K562 (cell line): ENCODE data around the gene TLDC2. TPM values are rescaled to one million over a fixed set of nuclear protein-coding genes. Genes with fewer than 3 reads are reported as not detected.

Experiments used
- BCOR ChIP-seq: fragments of 450-650 bp; IDR thresholded peaks from 2 replicates; pipeline ENCODE4 v1.6.1; 2016
- C11orf30 ChIP-seq: fragments of 450-650 bp; IDR thresholded peaks from 2 replicates; pipeline ENCODE4 v1.6.1; 2016; ENCODE audit warnings: low read depth, mild to moderate bottlenecking
- DNMT1 ChIP-seq: fragments of 450-650 bp; IDR thresholded peaks from 2 replicates; pipeline ENCODE4 v1.6.1; 2016; ENCODE audit warnings: antibody characterized with exemption, mild to moderate bottlenecking
- GABPB1 ChIP-seq: sonication (generic); formaldehyde crosslinking; IDR thresholded peaks from 2 replicates; pipeline ENCODE4 v1.8.0; 2022; ENCODE audit warnings: mild to moderate bottlenecking, missing genetic modification reagents
- ILF3 ChIP-seq: fragments of 450-650 bp; IDR thresholded peaks from 2 replicates; pipeline ENCODE4 v1.6.1; 2018; ENCODE audit warnings: antibody characterized with exemption, mild to moderate bottlenecking, moderate library complexity, borderline replicate concordance
- KLF1 ChIP-seq: fragments of 450-650 bp; IDR thresholded peaks from 2 replicates; pipeline ENCODE4 v1.6.1; 2016; ENCODE audit warnings: missing genetic modification characterization, missing compliant biosample characterization
- KLF13 ChIP-seq: fragments of 450-650 bp; IDR thresholded peaks from 2 replicates; pipeline ENCODE4 v1.6.1; 2016; ENCODE audit warnings: missing genetic modification characterization, low read depth, mild to moderate bottlenecking, missing compliant biosample characterization, moderate library complexity, borderline replicate concordance
- MEF2D ChIP-seq: conservative IDR thresholded peaks from 2 replicates; pipeline ENCODE4 v1.6.1; 2016; ENCODE audit warnings: low read depth, missing genetic modification characterization, missing compliant biosample characterization
- RAD21 ChIP-seq, 2 experiments: fragments of 250-450 bp in 1 of 2; fragments of 450-650 bp in 1 of 2; sonication (Bioruptor Pico) in 1 of 2; formaldehyde crosslinking in 1 of 2; IDR thresholded peaks in 1 of 2; conservative IDR thresholded peaks in 1 of 2; 2 replicates each; pipeline versions ENCODE4 v1.4.0 to v1.8.0; 2020 to 2022; ENCODE audit warnings: mild to moderate bottlenecking in 2 of 2, moderate library complexity in 1 of 2
- RB1 ChIP-seq: fragments of 450-650 bp; IDR thresholded peaks from 2 replicates; pipeline ENCODE4 v1.6.1; 2017; ENCODE audit warnings: low read depth, mild to moderate bottlenecking
- SIN3B ChIP-seq: fragments of 450-650 bp; IDR thresholded peaks from 2 replicates; pipeline ENCODE4 v1.6.1; 2017; ENCODE audit warnings: low read depth, mild to moderate bottlenecking, moderate library complexity
- SMAD1 ChIP-seq: fragments of 150-350 bp; IDR thresholded peaks from 2 replicates; pipeline ENCODE4 v1.6.1; 2014; ENCODE audit warnings: low read length, low read depth; ENCODE audit not compliant: partially characterized antibody
- SMAD4 ChIP-seq: fragments of 250-450 bp; sonication (Bioruptor Pico); conservative IDR thresholded peaks from 2 replicates; pipeline ENCODE4 v1.8.0; 2021; ENCODE audit warnings: inconsistent platforms, mild to moderate bottlenecking, moderate library complexity
- SP1 ChIP-seq: sonication (generic); formaldehyde crosslinking; IDR thresholded peaks from 2 replicates; pipeline ENCODE4 v1.8.1; 2022; ENCODE audit warnings: mild to moderate bottlenecking, missing genetic modification reagents
- SUPT5H ChIP-seq: fragments of 450-650 bp; IDR thresholded peaks from 2 replicates; pipeline ENCODE4 v1.6.1; 2016
- XRCC5 ChIP-seq: fragments of 200-400 bp; formaldehyde crosslinking; IDR thresholded peaks from 2 replicates; pipeline ENCODE4 v1.6.1; 2017; ENCODE audit warnings: low read depth, mild to moderate bottlenecking, low read length
- ZBED1 ChIP-seq: IDR thresholded peaks from 2 replicates; pipeline ENCODE4 v1.6.1; 2014
- ZNF717 ChIP-seq: fragments of 250-450 bp; sonication (Bioruptor Pico); IDR thresholded peaks from 2 replicates; pipeline ENCODE4 v1.5.0; 2021
- polyA plus RNA-seq, 8 experiments: library from polyadenylated mRNA; depleted of rRNA in 4 of 8; stranded (reverse) in 5 of 8; unstranded in 3 of 8; fragments of >200 nt; fragmentation: Nextera tagmentation in 2 of 8; fragmentation: Illumina TruSeq in 1 of 8; extraction: Ambion mirVana in 2 of 8; extraction: Trizol in 1 of 8; gene quantifications; 2 replicates each; pipeline versions ENCODE4 v1.2.1 to v1.2.3, GENCODE V29; 2011 to 2014; ENCODE audit warnings: inconsistent platforms in 1 of 8, missing spikeins in 1 of 8
- total RNA-seq, 7 experiments: library from RNA; depleted of rRNA in 6 of 7; stranded (reverse); fragments of >200 nt in 6 of 7; fragmentation: Illumina TruSeq in 2 of 7; extraction: Trizol in 2 of 7; gene quantifications; 2 replicates each; pipeline versions ENCODE4 v1.2.1 to v1.2.3, GENCODE V29; 2011 to 2021; ENCODE audit warnings: low replicate concordance in 1 of 7
- TF ChIP-seq, protein P1 (sequence below): fragments of 450-650 bp; IDR thresholded peaks from 2 replicates; pipeline ENCODE4 v1.6.1; 2018; ENCODE audit not compliant: partially characterized antibody
- TF ChIP-seq, protein P2 (sequence below): sonication (generic); formaldehyde crosslinking; IDR thresholded peaks from 2 replicates; pipeline ENCODE4 v1.9.0; 2022; ENCODE audit warnings: mild to moderate bottlenecking, missing genetic modification reagents
- TF ChIP-seq, protein P3 (sequence below): sonication (generic); formaldehyde crosslinking; IDR thresholded peaks from 2 replicates; pipeline ENCODE4 v1.8.0; 2022; ENCODE audit warnings: missing genetic modification reagents, mild to moderate bottlenecking, borderline replicate concordance

The TLDC2 gene
- total and polyA plus RNA-seq, 9 of the 15 experiments (the other 6 are each of a cell fraction or from before 2014, with no cell fraction given) = not detected

DNA sequence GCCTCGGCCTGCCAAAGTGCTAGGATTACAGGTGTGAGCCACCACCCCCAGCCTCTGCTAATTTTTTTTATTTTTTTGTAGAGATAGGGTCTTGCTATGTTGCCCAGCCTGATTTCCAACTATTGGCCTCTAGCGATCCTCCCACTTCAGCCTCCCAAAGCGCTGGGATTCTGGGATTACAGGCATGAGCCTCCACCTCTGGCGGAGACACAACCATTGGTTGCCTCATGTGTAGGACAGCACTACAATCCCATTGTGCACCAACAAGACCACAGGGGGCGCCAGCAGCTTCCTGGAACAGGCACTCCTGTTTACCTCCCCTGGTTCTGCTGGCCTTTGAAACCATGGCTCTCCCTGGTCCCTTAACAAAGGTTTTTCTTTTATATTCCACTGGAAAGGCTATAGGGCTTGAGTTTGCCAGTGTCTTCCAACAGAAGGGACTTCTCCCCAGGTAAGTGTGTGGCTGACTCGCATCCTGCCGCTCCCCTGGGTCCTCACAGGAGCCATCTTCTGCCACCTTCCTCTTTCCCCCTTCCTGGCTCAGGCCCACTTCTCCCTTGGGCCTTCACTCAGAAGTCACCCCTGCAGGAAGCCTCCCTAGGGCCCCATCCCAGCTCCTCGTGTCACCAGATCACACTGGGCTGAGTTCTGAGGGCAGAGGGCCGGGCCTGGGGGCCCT is 39.2 kb upstream of the TLDC2 start (continued):
- TF ChIP-seq, protein P1, sequence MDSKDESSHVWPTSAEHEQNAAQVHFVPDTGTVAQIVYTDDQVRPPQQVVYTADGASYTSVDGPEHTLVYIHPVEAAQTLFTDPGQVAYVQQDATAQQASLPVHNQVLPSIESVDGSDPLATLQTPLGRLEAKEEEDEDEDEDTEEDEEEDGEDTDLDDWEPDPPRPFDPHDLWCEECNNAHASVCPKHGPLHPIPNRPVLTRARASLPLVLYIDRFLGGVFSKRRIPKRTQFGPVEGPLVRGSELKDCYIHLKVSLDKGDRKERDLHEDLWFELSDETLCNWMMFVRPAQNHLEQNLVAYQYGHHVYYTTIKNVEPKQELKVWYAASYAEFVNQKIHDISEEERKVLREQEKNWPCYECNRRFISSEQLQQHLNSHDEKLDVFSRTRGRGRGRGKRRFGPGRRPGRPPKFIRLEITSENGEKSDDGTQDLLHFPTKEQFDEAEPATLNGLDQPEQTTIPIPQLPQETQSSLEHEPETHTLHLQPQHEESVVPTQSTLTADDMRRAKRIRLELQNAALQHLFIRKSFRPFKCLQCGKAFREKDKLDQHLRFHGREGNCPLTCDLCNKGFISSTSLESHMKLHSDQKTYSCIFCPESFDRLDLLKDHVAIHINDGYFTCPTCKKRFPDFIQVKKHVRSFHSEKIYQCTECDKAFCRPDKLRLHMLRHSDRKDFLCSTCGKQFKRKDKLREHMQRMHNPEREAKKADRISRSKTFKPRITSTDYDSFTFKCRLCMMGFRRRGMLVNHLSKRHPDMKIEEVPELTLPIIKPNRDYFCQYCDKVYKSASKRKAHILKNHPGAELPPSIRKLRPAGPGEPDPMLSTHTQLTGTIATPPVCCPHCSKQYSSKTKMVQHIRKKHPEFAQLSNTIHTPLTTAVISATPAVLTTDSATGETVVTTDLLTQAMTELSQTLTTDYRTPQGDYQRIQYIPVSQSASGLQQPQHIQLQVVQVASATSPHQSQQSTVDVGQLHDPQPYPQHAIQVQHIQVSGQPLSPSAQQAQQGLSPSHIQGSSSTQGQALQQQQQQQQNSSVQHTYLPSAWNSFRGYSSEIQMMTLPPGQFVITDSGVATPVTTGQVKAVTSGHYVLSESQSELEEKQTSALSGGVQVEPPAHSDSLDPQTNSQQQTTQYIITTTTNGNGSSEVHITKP = peak; percentile 21
- TF ChIP-seq SMAD1 = no peak
- no peak for TF ChIP-seq MEF2D (tag)
- no peak for TF ChIP-seq ZBED1
- TF ChIP-seq SMAD4 = 0 out of 2 replicates have a peak, but pooled peaks have one; percentile 55
- TF ChIP-seq, protein P2, sequence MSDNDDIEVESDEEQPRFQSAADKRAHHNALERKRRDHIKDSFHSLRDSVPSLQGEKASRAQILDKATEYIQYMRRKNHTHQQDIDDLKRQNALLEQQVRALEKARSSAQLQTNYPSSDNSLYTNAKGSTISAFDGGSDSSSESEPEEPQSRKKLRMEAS (CRISPR knock-in tag) = no peak
- no peak for TF ChIP-seq SIN3B
- TF ChIP-seq ZNF717 (CRISPR knock-in tag) = no peak
- TF ChIP-seq KLF13 (tag) = no peak
- peak; percentile 36 to 63 for TF ChIP-seq RAD21 (CRISPR knock-in tag; conservative IDR thresholded peaks at IDR 0.05 in 1 of 2, IDR thresholded peaks at IDR 0.05 in 1 of 2)
- TF ChIP-seq XRCC5 = peak; percentile 80; the same call in 1 of the 2 replicates
- TF ChIP-seq BCOR = peak; percentile 60; the same call in 1 of the 2 replicates
- no peak for TF ChIP-seq RB1
- TF ChIP-seq C11orf30 = no peak
- 0 out of 2 replicates have a peak, but pooled peaks have one; percentile 33 for TF ChIP-seq SP1
- TF ChIP-seq SUPT5H = no peak
- no peak for TF ChIP-seq DNMT1
- 0 out of 2 replicates have a peak, but pooled peaks have one; percentile 36 for TF ChIP-seq ILF3
- TF ChIP-seq, protein P3, sequence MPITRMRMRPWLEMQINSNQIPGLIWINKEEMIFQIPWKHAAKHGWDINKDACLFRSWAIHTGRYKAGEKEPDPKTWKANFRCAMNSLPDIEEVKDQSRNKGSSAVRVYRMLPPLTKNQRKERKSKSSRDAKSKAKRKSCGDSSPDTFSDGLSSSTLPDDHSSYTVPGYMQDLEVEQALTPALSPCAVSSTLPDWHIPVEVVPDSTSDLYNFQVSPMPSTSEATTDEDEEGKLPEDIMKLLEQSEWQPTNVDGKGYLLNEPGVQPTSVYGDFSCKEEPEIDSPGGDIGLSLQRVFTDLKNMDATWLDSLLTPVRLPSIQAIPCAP (CRISPR knock-in tag) = no peak
- no peak for TF ChIP-seq KLF1 (tag)
- TF ChIP-seq GABPB1 (CRISPR knock-in tag) = peak; percentile 76
